Measurements from ENCODE around the gene TNS3. TPM values are rescaled to one million over a fixed set of nuclear protein-coding genes. Genes with fewer than 3 reads are reported as not detected.

Gene TNS3
- total RNA-seq, 1 donor from 2014 or later, result 168 TPM

DNA sequence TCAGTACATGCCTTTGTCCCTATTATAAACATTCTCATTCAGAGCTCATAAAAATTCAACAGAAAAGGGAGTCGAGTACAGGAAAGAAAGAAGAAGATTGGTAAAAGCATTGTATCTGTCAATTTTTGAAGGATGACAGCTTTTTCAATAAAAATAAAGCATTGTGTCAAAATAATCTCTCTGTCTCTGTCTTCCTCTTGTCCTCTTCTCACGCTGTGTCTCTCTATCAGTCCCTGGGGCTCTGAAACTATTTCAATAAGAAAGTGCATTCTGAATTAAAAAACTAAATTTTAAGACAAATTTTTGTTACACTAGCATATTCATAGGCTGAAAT is 248.4 kb downstream of the TNS3 start:
- no peak overlapping the region for H3K27ac ChIP-seq
- TF ChIP-seq, protein P1, sequence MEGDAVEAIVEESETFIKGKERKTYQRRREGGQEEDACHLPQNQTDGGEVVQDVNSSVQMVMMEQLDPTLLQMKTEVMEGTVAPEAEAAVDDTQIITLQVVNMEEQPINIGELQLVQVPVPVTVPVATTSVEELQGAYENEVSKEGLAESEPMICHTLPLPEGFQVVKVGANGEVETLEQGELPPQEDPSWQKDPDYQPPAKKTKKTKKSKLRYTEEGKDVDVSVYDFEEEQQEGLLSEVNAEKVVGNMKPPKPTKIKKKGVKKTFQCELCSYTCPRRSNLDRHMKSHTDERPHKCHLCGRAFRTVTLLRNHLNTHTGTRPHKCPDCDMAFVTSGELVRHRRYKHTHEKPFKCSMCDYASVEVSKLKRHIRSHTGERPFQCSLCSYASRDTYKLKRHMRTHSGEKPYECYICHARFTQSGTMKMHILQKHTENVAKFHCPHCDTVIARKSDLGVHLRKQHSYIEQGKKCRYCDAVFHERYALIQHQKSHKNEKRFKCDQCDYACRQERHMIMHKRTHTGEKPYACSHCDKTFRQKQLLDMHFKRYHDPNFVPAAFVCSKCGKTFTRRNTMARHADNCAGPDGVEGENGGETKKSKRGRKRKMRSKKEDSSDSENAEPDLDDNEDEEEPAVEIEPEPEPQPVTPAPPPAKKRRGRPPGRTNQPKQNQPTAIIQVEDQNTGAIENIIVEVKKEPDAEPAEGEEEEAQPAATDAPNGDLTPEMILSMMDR (IDR thresholded peaks at IDR 0.05), result no peak

DNA sequence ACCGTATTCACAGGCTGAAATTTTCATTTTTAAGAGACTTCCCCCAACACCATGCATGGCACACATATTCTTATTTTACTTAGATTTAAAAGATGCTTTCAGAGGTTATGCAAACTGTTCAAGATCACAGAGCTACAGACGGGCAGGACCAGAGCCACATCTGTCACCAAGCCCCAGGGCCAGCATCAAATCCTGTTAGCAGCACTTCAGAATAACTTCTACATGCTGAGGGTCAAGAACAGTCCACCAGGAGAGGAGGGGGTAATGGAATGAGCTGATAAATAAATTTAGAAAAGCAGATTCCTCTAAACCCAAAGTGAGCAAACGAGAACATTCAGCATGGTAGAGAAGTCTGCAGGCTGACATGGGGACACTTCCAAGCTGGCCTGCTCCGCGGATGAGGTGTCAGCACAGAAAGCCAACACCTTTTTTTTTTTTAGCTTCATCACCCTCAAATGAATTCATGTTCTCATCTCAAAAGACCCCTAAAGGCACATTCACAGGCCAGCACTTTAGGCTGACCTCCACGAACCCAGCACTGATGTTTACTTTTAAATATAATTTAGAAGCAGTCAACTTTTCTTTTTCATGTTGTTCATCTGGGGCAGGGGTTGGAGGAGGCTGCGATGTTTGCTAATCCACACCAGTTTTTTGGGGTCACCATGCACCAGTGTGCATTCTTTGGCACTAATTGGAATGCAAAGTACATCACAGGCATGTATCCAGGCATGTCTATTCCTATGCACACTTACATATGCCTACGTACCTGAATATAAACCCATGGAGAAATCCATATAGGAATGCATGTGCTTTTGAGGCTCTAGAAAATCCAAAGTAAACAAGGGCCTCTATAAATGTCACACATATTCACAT is 249.0 kb downstream of the TNS3 start:
- ATAC-seq (no peak), DNase-seq (no peak)
- Histone ChIP-seq H3K9me3 (no peaks in the 10 kb centered on the region), H3K4me1 (peaks cover 58% of the 10 kb centered on the region), H3K36me3 (peaks cover 25% of the 10 kb centered on the region), H3K27ac (peak overlapping the region; percentile 24), H3K4me3 (no peak overlapping the region), H3K27me3 (no peaks in the 10 kb centered on the region)
- TF ChIP-seq, protein P1 (IDR thresholded peaks at IDR 0.05), result no peak
- intact Hi-C loops (cut with DNase I), result no loop called here

More for the DNA sequence above, 248.4 kb downstream of the TNS3 start:
- Histone ChIP-seq H3K4me1 (peaks cover 53% of the 10 kb centered on the region), H3K36me3 (peaks cover 27% of the 10 kb centered on the region), H3K9me3 (no peaks in the 10 kb centered on the region), H3K27me3 (no peaks in the 10 kb centered on the region), H3K4me3 (no peak overlapping the region)
- ATAC-seq (no peak), DNase-seq (no peak)
- intact Hi-C loops (cut with DNase I), result no loop called here

DNA sequence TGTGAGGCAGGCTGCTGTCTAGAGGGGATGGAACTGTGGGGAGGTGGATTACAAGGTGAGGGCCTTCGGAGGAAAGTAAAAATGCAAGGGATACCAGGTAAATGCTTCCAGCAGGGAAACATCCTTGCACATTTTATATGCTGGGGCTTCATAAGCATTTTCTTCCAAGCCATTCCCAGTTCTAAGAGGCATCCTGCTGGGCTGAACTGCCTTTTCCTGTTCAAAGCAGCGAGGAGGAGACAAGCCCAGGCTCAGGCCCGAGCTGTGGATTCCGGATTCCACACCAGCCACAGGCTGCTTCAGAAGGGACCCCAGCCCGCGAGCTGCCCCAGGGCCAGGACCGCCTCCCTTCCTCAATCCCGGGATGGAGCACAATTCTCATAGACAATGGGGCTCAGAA is 249.7 kb downstream of the TNS3 start:
- DNase-seq (no peak), ATAC-seq (no peak)
- no peaks in the 10 kb centered on the region for H3K27me3 ChIP-seq
- H3K4me1 ChIP-seq, result peaks cover 65% of the 10 kb centered on the region
- H3K9me3 ChIP-seq, result no peaks in the 10 kb centered on the region
- H3K36me3 ChIP-seq, result peaks cover 20% of the 10 kb centered on the region
- TF ChIP-seq, protein P1 (IDR thresholded peaks at IDR 0.05), result no peak
- intact Hi-C loops (cut with DNase I), result no loop called here
- H3K4me3 ChIP-seq, result no peak overlapping the region
- H3K27ac ChIP-seq, result peak overlapping the region; percentile 24

DNA sequence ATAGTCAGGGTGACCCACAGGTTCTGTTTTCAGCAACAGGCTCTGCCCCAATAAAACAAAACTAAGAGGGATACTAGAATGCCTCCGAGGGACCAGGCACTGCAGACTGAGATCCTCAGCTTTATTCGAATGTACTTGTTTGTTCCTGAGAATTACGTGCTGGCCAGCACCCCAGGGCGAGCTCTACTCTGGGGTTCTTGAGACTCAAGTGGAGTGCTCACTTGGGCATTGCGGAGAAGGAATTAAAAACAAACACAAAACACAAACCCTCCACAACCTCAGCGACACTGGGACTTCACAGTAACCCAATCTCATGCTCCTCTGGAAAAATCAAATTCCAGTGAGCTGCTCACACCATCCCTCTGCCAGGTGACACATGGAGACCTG is 250.7 kb downstream of the TNS3 start:
- H3K9me3 ChIP-seq, result no peaks in the 10 kb centered on the region
- H3K4me1 ChIP-seq, result peaks cover 71% of the 10 kb centered on the region
- no peaks in the 10 kb centered on the region for H3K27me3 ChIP-seq
- H3K36me3 ChIP-seq, result peaks cover 20% of the 10 kb centered on the region
- intact Hi-C loops (cut with DNase I), result no loop called here
- H3K27ac ChIP-seq, result peak overlapping the region; percentile 1
- ATAC-seq (peak; percentile 22), DNase-seq (no peak)
- TF ChIP-seq, protein P1 (IDR thresholded peaks at IDR 0.05), result no peak
- no peak overlapping the region for H3K4me3 ChIP-seq

DNA sequence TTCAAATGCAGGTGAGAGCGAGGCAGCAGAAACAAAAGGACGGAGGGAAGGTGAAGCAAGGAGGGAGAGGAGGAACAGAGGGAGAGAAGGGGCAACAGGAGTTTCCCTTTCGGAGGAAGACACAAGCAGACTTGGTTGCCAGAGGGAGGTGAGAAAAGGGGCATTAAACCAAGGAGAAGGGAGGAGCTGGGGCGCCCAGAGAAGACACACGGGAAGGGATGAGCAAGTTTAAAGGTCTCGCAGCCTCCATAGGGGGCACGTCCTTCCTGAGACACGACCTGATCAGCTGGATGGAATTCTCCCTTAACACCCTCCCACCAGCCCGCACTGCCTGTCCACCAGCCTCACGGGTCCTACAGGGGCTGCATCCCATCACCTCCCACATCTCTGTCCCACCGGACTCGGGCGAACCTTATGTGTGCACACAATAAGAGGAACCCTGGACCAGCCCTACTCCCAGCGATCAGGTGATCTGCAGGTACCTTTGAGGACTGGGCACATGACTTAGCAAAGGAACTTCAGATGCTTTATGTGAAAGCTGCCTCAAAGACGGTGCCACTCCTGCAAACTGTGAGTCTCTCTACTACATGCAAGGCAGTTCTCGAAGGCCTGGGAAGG is 251.2 kb downstream of the TNS3 start:
- no peaks in the 10 kb centered on the region for H3K27me3 ChIP-seq
- intact Hi-C loops (cut with DNase I), result no loop called here
- H3K4me1 ChIP-seq, result peaks cover 67% of the 10 kb centered on the region
- H3K4me3 ChIP-seq, result no peak overlapping the region
- TF ChIP-seq, protein P1 (IDR thresholded peaks at IDR 0.05), result no peak
- H3K36me3 ChIP-seq, result peaks cover 18% of the 10 kb centered on the region
- no peaks in the 10 kb centered on the region for H3K9me3 ChIP-seq
- DNase-seq, result no peak
- no peak for ATAC-seq
- peak overlapping the region; percentile 81 for H3K27ac ChIP-seq
